HCT116 (cell line): Measurements from ENCODE around the gene COL5A1. TPM values are rescaled to one million over a fixed set of nuclear protein-coding genes. Genes with fewer than 3 reads are reported as not detected.

Experiments used
- ATAC-seq: fragments of 200-7000 bp; cut with Tn5 transposase; 2 replicates; pipeline ENCODE4 v1.9.1; 2020; ENCODE audit warnings: mild to moderate bottlenecking, moderate library complexity
- BruUV-seq: library from RNA; stranded (reverse); fragments of 400-500 nt; replicated peaks from 2 replicates; lab custom pipeline; 2021; lab: Mats Ljungman, UMichigan
- CTCF ChIA-PET: fragments of 300-600 bp; sonication (Branson Sonifier 250); formaldehyde crosslinking; loops from one replicate; lab custom pipeline; 2021; ENCODE audit warnings: antibody characterized with exemption; lab: Charles Lee
- POLR2A ChIA-PET: fragments of 300-600, 350-600 bp; sonication (Branson Sonifier 250); formaldehyde crosslinking; loops from one replicate; lab custom pipeline; 2021; ENCODE audit warnings: antibody characterized with exemption; lab: Charles Lee
- RAD21 ChIA-PET, 2 experiments: fragments of 300-600 bp; sonication (Branson Sonifier 250); formaldehyde crosslinking; loops; one replicate each; lab custom pipeline; 2023; ENCODE audit warnings: low total read pairs in 2 of 2; ENCODE audit not compliant: uncharacterized antibody in 2 of 2, unreplicated experiment in 2 of 2, low non-redundant PET in 1 of 2; lab: Charles Lee
- DNase-seq: peaks from one replicate; pipeline ENCODE4 v3.0.0-alpha.2; 2010; ENCODE audit warnings: low read depth, low spot score
- H2AFZ ChIP-seq: fragments of 200-600 bp; shearing (Covaris generic), sonication (generic); 2 replicates; pipeline ENCODE4 v1.6.1; 2017; ENCODE audit warnings: low read depth, mixed run types, mixed read lengths, antibody characterized with exemption, low read length; ENCODE audit not compliant: poor library complexity, severe bottlenecking
- H3K27ac ChIP-seq: 2 replicates; pipeline ENCODE4 v1.5.1; 2012; ENCODE audit warnings: low read depth, low read length
- H3K27me3 ChIP-seq: fragments of 200-600 bp; sonication (generic); 2 replicates; pipeline ENCODE4 v1.6.1; 2016; ENCODE audit warnings: mixed run types, low read length, mixed read lengths; ENCODE audit not compliant: insufficient read depth
- H3K36me3 ChIP-seq, 2 experiments: fragments of 200-500 bp in 1 of 2; fragments of 200-600 bp in 1 of 2; sonication (Bioruptor generic) in 1 of 2; sonication (generic) in 1 of 2; 2 replicates each; pipeline versions ENCODE4 v1.5.1 to v1.6.1; 2014 to 2016; ENCODE audit warnings: low read length in 2 of 2, inconsistent platforms in 1 of 2, mixed read lengths in 1 of 2, mixed run types in 1 of 2; ENCODE audit not compliant: insufficient read depth in 2 of 2, control insufficient read depth in 1 of 2
- H3K4me1 ChIP-seq, 2 experiments: fragments of 200-600 bp in 1 of 2; sonication (generic) in 1 of 2; 2 replicates each; pipeline versions ENCODE4 v1.5.1 to v1.6.1; 2012 to 2017; ENCODE audit warnings: low read length in 2 of 2, inconsistent platforms in 1 of 2, mild to moderate bottlenecking in 1 of 2, mixed read lengths in 1 of 2, mixed run types in 1 of 2, moderate library complexity in 1 of 2; ENCODE audit not compliant: insufficient read depth in 2 of 2, control insufficient read depth in 1 of 2
- H3K4me2 ChIP-seq: fragments of 200-600 bp; sonication (generic); 2 replicates; pipeline ENCODE4 v1.6.1; 2017; ENCODE audit warnings: mixed run types, low read length, mixed read lengths
- H3K4me3 ChIP-seq, 2 experiments: fragments of 200-600 bp in 1 of 2; sonication (generic) in 1 of 2; replicated peaks in 1 of 2; 2 replicates each; pipeline ENCODE4 v1.5.1; 2011 to 2016; ENCODE audit warnings: low read length in 2 of 2, control low read depth in 1 of 2, low read depth in 1 of 2, mild to moderate bottlenecking in 1 of 2, mixed read lengths in 1 of 2, mixed run types in 1 of 2
- H3K79me2 ChIP-seq: fragments of 200-600 bp; sonication (generic); 2 replicates; pipeline ENCODE4 v1.6.1; 2017; ENCODE audit warnings: mild to moderate bottlenecking, mixed run types, low read length, moderate library complexity, mixed read lengths; ENCODE audit not compliant: insufficient read depth
- H3K9ac ChIP-seq: fragments of 200-600 bp; sonication (generic); 2 replicates; pipeline ENCODE4 v1.6.1; 2016; ENCODE audit warnings: low read length, mixed read lengths
- H3K9me2 ChIP-seq: fragments of 200-600 bp; sonication (generic), shearing (Covaris generic); 2 replicates; pipeline ENCODE4 v1.6.1; 2017; ENCODE audit warnings: mixed run types, mild to moderate bottlenecking, moderate library complexity; ENCODE audit not compliant: insufficient read depth
- H3K9me3 ChIP-seq, 2 experiments: fragments of 200-500 bp in 1 of 2; fragments of 200-600 bp in 1 of 2; sonication (Bioruptor generic) in 1 of 2; sonication (generic) in 1 of 2; 2 replicates each; pipeline ENCODE4 v1.6.1; 2014 to 2017; ENCODE audit warnings: low read length in 2 of 2, mixed read lengths in 2 of 2, inconsistent platforms in 1 of 2, low read depth in 1 of 2, mild to moderate bottlenecking in 1 of 2, mixed run types in 1 of 2, moderate library complexity in 1 of 2; ENCODE audit not compliant: control insufficient read depth in 1 of 2, insufficient read depth in 1 of 2
- H4K20me1 ChIP-seq: fragments of 200-600 bp; sonication (generic), shearing (Covaris generic); 2 replicates; pipeline ENCODE4 v1.6.1; 2017; ENCODE audit warnings: mixed run types, mild to moderate bottlenecking, moderate library complexity; ENCODE audit not compliant: insufficient read depth
- POLR2A ChIP-seq: IDR thresholded peaks from 2 replicates; pipeline ENCODE4 v1.7.0; 2011; ENCODE audit warnings: borderline replicate concordance; ENCODE audit not compliant: insufficient read depth, insufficient read length; ENCODE audit errors: extremely low read depth
- POLR2AphosphoS5 ChIP-seq: IDR thresholded peaks from 2 replicates; pipeline ENCODE4 v1.6.1; 2011; ENCODE audit warnings: mild to moderate bottlenecking, low read depth, low read length, moderate library complexity
- YY1 ChIP-seq: IDR thresholded peaks from 2 replicates; pipeline ENCODE4 v1.6.1; 2011; ENCODE audit warnings: low read length, low read depth, moderate library complexity, mild to moderate bottlenecking; ENCODE audit not compliant: insufficient replicate concordance; ENCODE audit errors: extremely low read depth
- intact Hi-C: fragments of 100-400 bp; cut with micrococcal nuclease; formaldehyde crosslinking; loops from 2 replicates; pipeline ENCODE4 v1.10.0; 2022
- total RNA-seq: library from RNA; stranded (reverse); gene quantifications from one replicate; pipeline ENCODE4 v1.2.1, GENCODE V29; 2021; ENCODE audit not compliant: unreplicated experiment
- TF ChIP-seq, protein P1 (sequence below): IDR thresholded peaks from 2 replicates; pipeline ENCODE4 v1.6.1; 2011; ENCODE audit warnings: mild to moderate bottlenecking, low read length, moderate library complexity; ENCODE audit not compliant: insufficient replicate concordance; ENCODE audit errors: extremely low read depth
- TF ChIP-seq, protein P2 (sequence below), 3 experiments: fragments of 200-600 bp in 1 of 3; sonication (generic) in 1 of 3; IDR thresholded peaks in 2 of 3; conservative IDR thresholded peaks in 1 of 3; 2 replicates each; pipeline ENCODE4 v1.5.1; 2012 to 2017; ENCODE audit warnings: low read depth in 2 of 3, low read length in 2 of 3, antibody characterized with exemption in 1 of 3, borderline replicate concordance in 1 of 3, control low read depth in 1 of 3, mild to moderate bottlenecking in 1 of 3, mixed read lengths in 1 of 3, mixed run types in 1 of 3, moderate library complexity in 1 of 3; ENCODE audit not compliant: insufficient read depth in 1 of 3

COL5A1 gene
- total RNA-seq, 1 experiment from 2014 or later: 0.30 TPM

DNA sequence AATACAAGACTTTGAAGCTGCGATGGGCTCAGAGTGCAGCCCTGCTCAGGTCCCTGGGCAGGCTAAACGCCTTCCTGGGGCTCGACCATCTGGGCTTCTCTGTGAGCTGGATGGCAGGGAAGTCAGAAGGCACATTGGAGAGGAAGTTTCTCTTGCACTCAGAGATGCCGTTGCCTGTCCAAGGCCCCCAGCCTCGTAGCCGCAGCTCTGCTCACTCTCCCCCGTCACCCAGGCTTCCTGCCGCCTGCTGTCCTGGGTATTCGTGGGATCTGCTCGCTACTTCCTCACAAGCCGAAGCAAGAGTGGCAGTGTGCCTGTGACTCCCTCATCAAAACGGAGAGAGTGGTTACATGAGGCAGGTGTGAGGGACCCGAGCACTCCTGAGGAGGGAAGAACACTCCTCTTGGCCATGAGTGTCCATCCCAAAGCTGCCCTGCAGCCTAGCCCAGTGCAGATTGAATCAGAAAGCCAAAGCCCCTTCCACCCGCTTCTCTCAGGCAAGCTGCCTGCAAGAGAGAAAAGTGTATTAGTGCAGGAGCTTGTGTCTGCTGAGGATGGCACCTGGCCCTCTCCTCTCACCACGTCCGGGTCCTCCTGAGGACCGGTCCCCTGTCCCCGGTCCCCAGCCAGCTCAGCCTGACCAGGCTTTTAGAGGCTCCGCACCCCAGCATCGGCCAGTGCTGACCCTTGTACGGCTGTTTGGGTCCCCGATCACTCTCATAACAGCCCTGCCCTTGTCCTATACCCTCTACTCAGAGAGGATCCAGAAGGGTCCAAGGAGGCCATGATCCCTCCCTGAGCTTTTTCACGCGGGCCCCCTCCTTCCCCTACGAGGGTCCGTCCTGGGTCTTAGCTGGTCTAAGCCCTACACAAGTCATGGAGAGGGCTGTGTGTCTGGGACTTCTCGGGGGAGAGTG, 246.3 kb downstream of the COL5A1 start:
- no peak for DNase-seq
- intact Hi-C loops: no loop called here
- Histone ChIP-seq H3K79me2 (no peaks in the 10 kb centered on the region), H2AFZ (no peak overlapping the region), H3K4me1 (no peaks in the 10 kb centered on the region), H3K9me3 (no peaks in the 10 kb centered on the region), H3K36me3 (no peaks in the 10 kb centered on the region), H3K27ac (no peak overlapping the region), H3K9ac (no peak overlapping the region), H4K20me1 (no peaks in the 10 kb centered on the region), H3K4me2 (no peak overlapping the region), H3K9me2 (no peaks in the 10 kb centered on the region), H3K4me3 (no peak overlapping the region), H3K27me3 (no peaks in the 10 kb centered on the region)
- RAD21 ChIA-PET: no interaction called here
- TF ChIP-seq, protein P1, sequence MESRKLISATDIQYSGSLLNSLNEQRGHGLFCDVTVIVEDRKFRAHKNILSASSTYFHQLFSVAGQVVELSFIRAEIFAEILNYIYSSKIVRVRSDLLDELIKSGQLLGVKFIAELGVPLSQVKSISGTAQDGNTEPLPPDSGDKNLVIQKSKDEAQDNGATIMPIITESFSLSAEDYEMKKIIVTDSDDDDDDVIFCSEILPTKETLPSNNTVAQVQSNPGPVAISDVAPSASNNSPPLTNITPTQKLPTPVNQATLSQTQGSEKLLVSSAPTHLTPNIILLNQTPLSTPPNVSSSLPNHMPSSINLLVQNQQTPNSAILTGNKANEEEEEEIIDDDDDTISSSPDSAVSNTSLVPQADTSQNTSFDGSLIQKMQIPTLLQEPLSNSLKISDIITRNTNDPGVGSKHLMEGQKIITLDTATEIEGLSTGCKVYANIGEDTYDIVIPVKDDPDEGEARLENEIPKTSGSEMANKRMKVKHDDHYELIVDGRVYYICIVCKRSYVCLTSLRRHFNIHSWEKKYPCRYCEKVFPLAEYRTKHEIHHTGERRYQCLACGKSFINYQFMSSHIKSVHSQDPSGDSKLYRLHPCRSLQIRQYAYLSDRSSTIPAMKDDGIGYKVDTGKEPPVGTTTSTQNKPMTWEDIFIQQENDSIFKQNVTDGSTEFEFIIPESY: no peak
- TF ChIP-seq POLR2AphosphoS5 (no peak), YY1 (no peak), POLR2A (no peak)
- TF ChIP-seq, protein P2, sequence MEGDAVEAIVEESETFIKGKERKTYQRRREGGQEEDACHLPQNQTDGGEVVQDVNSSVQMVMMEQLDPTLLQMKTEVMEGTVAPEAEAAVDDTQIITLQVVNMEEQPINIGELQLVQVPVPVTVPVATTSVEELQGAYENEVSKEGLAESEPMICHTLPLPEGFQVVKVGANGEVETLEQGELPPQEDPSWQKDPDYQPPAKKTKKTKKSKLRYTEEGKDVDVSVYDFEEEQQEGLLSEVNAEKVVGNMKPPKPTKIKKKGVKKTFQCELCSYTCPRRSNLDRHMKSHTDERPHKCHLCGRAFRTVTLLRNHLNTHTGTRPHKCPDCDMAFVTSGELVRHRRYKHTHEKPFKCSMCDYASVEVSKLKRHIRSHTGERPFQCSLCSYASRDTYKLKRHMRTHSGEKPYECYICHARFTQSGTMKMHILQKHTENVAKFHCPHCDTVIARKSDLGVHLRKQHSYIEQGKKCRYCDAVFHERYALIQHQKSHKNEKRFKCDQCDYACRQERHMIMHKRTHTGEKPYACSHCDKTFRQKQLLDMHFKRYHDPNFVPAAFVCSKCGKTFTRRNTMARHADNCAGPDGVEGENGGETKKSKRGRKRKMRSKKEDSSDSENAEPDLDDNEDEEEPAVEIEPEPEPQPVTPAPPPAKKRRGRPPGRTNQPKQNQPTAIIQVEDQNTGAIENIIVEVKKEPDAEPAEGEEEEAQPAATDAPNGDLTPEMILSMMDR (IDR thresholded peaks at IDR 0.05 in 2 of 3, conservative IDR thresholded peaks at IDR 0.05 in 1 of 3; ENCODE audit: borderline replicate concordance in 1 of 3, insufficient read depth in 1 of 3, low read depth in 2 of 3, low read length in 2 of 3): no peak
- POLR2A ChIA-PET: no interaction called here
- CTCF ChIA-PET: no interaction called here
- no TSS peak for BruUV-seq
- no peak for ATAC-seq
